OCI-LY1 (cell line): ENCODE measurements around the gene MX1.

Experiments used
- EZH2 ChIP-seq: fragments of 200-600 bp; sonication (generic), shearing (Covaris generic); IDR thresholded peaks from 2 replicates; pipeline ENCODE4 v1.8.0; 2017; ENCODE audit warnings: borderline replicate concordance, mixed run types, mild to moderate bottlenecking, antibody characterized with exemption, low read length, moderate library complexity, mixed read lengths
- TF ChIP-seq, protein P1 (sequence below): fragments of 200-600 bp; sonication (generic), shearing (Covaris generic); IDR thresholded peaks from 2 replicates; pipeline ENCODE4 v1.5.1; 2017; ENCODE audit warnings: mild to moderate bottlenecking, antibody characterized with exemption, low read length, moderate library complexity, mixed read lengths

DNA sequence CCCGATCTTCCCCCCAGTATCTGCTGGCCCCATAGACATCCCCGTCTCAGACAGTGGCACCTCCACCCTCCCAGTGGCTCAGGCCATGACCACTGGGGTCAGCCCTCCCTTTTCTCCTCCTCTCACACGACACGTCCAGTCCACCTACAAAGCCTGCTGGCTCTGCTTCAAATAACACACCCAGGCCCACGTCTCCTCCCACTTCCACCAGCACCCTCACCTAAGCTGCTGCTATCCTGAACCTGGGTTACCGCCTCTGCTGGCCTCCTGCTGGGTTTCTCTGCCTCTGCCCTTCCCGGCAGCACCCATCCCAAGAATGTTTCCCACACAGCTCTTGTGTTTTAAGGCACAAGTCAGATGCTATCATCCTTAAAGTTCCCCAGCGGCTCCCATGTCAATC, 38.2 kb upstream of the MX1 start:
- TF ChIP-seq, protein P1, sequence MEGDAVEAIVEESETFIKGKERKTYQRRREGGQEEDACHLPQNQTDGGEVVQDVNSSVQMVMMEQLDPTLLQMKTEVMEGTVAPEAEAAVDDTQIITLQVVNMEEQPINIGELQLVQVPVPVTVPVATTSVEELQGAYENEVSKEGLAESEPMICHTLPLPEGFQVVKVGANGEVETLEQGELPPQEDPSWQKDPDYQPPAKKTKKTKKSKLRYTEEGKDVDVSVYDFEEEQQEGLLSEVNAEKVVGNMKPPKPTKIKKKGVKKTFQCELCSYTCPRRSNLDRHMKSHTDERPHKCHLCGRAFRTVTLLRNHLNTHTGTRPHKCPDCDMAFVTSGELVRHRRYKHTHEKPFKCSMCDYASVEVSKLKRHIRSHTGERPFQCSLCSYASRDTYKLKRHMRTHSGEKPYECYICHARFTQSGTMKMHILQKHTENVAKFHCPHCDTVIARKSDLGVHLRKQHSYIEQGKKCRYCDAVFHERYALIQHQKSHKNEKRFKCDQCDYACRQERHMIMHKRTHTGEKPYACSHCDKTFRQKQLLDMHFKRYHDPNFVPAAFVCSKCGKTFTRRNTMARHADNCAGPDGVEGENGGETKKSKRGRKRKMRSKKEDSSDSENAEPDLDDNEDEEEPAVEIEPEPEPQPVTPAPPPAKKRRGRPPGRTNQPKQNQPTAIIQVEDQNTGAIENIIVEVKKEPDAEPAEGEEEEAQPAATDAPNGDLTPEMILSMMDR = no peak
- TF ChIP-seq EZH2 = no peak
